Activated T-helper 17 cell treated with anti-CD3 and anti-CD28 coated beads, Interleukin-2, amount 50 U/mL, for 72 hours (primary cell): Measurements from ENCODE around the gene PGC. TPM values are rescaled to one million over a fixed set of nuclear protein-coding genes. Genes with fewer than 3 reads are reported as not detected.

Experiments
- ATAC-seq: fragments of 150-1000 bp; cut with Tn5 transposase; replicated peaks from 2 replicates; pipeline ENCODE4 v1.10.0; 2021; ENCODE audit warnings: mild to moderate bottlenecking, moderate library complexity
- H3K27ac Mint-ChIP-seq: one replicate; pipeline ENCODE4 v1.8.0; 2022; ENCODE audit warnings: mixed read lengths
- H3K27me3 Mint-ChIP-seq: one replicate; pipeline ENCODE4 v1.8.0; 2022; ENCODE audit warnings: mixed read lengths
- H3K36me3 Mint-ChIP-seq: one replicate; pipeline ENCODE4 v1.8.0; 2022; ENCODE audit warnings: low read depth, mild to moderate bottlenecking, mixed read lengths
- H3K4me1 Mint-ChIP-seq: one replicate; pipeline ENCODE4 v1.8.0; 2022; ENCODE audit warnings: mixed read lengths
- H3K4me3 Mint-ChIP-seq: one replicate; pipeline ENCODE4 v1.8.0; 2022; ENCODE audit warnings: mild to moderate bottlenecking, mixed read lengths
- H3K9me3 Mint-ChIP-seq: one replicate; pipeline ENCODE4 v1.8.0; 2022; ENCODE audit warnings: mixed read lengths
- total RNA-seq, 2 donors: library from RNA; stranded (reverse); gene quantifications; one replicate each; pipeline ENCODE4 v1.2.3, GENCODE V29; 2022

The PGC gene
- total RNA-seq, 2 donors from 2014 or later, result not detected

- ATAC-seq, result no peak
- peak overlapping the region; percentile 54 for H3K27ac Mint-ChIP-seq
- H3K4me1 Mint-ChIP-seq, result peaks cover 3% of the 10 kb centered on the region
These were observed 59.6 kb downstream of the PGC start for GRCh38 chr6:41687501-41688175.

More at GRCh38 chr6:41687501-41688175, 59.6 kb downstream of the PGC start:
- no peaks in the 10 kb centered on the region for H3K9me3 Mint-ChIP-seq
- no peak overlapping the region for H3K4me3 Mint-ChIP-seq
- H3K36me3 Mint-ChIP-seq, result no peaks in the 10 kb centered on the region
- H3K27me3 Mint-ChIP-seq, result no peaks in the 10 kb centered on the region

Other genes starting within 250 kb of the PGC start
- gene FOXP4, start 201.0 kb downstream of the PGC start, total RNA-seq, result 10 to 100 TPM in 1 of 2 donors, 1 to 10 TPM in 1; 8.7 to 11.6 TPM
- gene MDFI, start 108.9 kb downstream of the PGC start, total RNA-seq, result not detected
- gene TFEB, start 11.8 kb downstream of the PGC start, total RNA-seq, result 10 to 100 TPM in 1 of 2 donors, 1 to 10 TPM in 1; 9.4 to 12.0 TPM
- 1 to 10 TPM; 2.6 to 2.9 TPM for gene FRS3, start 32.5 kb upstream of the PGC start, total RNA-seq
- not detected for gene PRICKLE4, start 33.4 kb upstream of the PGC start, total RNA-seq
- gene TOMM6, start 40.3 kb upstream of the PGC start, total RNA-seq, result 100 to 1,000 TPM; 124 to 320 TPM
- 10 to 100 TPM in 1 of 2 donors, 1 to 10 TPM in 1; 8.0 to 12.0 TPM for gene USP49, start 148.0 kb upstream of the PGC start, total RNA-seq
- gene MED20, start 173.7 kb upstream of the PGC start, total RNA-seq, result 10 to 100 TPM; 20.5 to 22.6 TPM
- gene BYSL, start 174.1 kb upstream of the PGC start, total RNA-seq, result 10 to 100 TPM; 23.3 to 53.1 TPM
- gene CCND3, start 194.4 kb upstream of the PGC start, total RNA-seq, result 100 to 1,000 TPM; 297 to 332 TPM